Measurements from ENCODE around the gene CHAC1. TPM values are rescaled to one million over a fixed set of nuclear protein-coding genes. Genes with fewer than 3 reads are reported as not detected.

The CHAC1 gene
- polyA plus RNA-seq, 1 donor from 2014 or later, result 3.6 TPM

DNA sequence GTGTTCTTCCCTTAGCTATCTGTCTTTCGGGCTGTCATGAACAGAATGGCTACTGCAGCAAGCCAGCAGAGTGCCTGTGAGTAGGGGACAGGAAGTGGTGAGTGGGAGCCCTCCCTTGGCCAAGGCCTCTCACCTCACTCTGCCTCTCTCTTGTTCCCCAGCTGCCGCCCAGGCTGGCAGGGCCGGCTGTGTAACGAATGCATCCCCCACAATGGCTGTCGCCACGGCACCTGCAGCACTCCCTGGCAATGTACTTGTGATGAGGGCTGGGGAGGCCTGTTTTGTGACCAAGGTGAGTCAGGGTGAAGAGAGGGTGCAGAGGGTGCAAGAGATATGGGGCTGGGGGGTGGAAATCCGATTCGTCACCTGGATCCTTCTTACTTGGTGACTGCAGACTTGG is 21.1 kb upstream of the CHAC1 start:
- peaks cover 3% of the 10 kb centered on the region for H3F3A ChIP-seq (ENCODE audit: insufficient read depth, low read length, poor library complexity, severe bottlenecking)
- H3K9me2 ChIP-seq (ENCODE audit: insufficient read depth, low read length), result no peaks in the 10 kb centered on the region
- H3K4me2 ChIP-seq (ENCODE audit: low read length), result no peak overlapping the region
- no peaks in the 10 kb centered on the region for H3K9me3 ChIP-seq (ENCODE audit: low read length)
- no peak overlapping the region for H2AFZ ChIP-seq (ENCODE audit: low read depth, low read length)
- H3K79me2 ChIP-seq (replicated peaks; ENCODE audit: insufficient read depth, low read length), result no peaks in the 10 kb centered on the region
- TF ChIP-seq, protein P1, sequence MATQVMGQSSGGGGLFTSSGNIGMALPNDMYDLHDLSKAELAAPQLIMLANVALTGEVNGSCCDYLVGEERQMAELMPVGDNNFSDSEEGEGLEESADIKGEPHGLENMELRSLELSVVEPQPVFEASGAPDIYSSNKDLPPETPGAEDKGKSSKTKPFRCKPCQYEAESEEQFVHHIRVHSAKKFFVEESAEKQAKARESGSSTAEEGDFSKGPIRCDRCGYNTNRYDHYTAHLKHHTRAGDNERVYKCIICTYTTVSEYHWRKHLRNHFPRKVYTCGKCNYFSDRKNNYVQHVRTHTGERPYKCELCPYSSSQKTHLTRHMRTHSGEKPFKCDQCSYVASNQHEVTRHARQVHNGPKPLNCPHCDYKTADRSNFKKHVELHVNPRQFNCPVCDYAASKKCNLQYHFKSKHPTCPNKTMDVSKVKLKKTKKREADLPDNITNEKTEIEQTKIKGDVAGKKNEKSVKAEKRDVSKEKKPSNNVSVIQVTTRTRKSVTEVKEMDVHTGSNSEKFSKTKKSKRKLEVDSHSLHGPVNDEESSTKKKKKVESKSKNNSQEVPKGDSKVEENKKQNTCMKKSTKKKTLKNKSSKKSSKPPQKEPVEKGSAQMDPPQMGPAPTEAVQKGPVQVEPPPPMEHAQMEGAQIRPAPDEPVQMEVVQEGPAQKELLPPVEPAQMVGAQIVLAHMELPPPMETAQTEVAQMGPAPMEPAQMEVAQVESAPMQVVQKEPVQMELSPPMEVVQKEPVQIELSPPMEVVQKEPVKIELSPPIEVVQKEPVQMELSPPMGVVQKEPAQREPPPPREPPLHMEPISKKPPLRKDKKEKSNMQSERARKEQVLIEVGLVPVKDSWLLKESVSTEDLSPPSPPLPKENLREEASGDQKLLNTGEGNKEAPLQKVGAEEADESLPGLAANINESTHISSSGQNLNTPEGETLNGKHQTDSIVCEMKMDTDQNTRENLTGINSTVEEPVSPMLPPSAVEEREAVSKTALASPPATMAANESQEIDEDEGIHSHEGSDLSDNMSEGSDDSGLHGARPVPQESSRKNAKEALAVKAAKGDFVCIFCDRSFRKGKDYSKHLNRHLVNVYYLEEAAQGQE (IDR thresholded peaks at IDR 0.05; ENCODE audit: borderline replicate concordance), result no peak
- TF ChIP-seq RAD21 (conservative IDR thresholded peaks at IDR 0.05) (no peak), EZH2 (IDR thresholded peaks at IDR 0.05; ENCODE audit: borderline replicate concordance, insufficient read depth, low read length, poor library complexity, severe bottlenecking) (no peak), POLR2AphosphoS5 (IDR thresholded peaks at IDR 0.05) (no peak), EP300 (conservative IDR thresholded peaks at IDR 0.05; ENCODE audit: poor library complexity, severe bottlenecking) (no peak), MXI1 (conservative IDR thresholded peaks at IDR 0.05; ENCODE audit: poor library complexity, severe bottlenecking) (no peak), SMC3 (conservative IDR thresholded peaks at IDR 0.05; ENCODE audit: poor library complexity) (no peak), TAF1 (IDR thresholded peaks at IDR 0.05; ENCODE audit: low read depth) (no peak)
- TF ChIP-seq, protein P2, sequence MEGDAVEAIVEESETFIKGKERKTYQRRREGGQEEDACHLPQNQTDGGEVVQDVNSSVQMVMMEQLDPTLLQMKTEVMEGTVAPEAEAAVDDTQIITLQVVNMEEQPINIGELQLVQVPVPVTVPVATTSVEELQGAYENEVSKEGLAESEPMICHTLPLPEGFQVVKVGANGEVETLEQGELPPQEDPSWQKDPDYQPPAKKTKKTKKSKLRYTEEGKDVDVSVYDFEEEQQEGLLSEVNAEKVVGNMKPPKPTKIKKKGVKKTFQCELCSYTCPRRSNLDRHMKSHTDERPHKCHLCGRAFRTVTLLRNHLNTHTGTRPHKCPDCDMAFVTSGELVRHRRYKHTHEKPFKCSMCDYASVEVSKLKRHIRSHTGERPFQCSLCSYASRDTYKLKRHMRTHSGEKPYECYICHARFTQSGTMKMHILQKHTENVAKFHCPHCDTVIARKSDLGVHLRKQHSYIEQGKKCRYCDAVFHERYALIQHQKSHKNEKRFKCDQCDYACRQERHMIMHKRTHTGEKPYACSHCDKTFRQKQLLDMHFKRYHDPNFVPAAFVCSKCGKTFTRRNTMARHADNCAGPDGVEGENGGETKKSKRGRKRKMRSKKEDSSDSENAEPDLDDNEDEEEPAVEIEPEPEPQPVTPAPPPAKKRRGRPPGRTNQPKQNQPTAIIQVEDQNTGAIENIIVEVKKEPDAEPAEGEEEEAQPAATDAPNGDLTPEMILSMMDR (IDR thresholded peaks at IDR 0.05; ENCODE audit: poor library complexity, severe bottlenecking), result no peak
- H3K27ac ChIP-seq (ENCODE audit: low read length), result no peak overlapping the region
- H3K9ac ChIP-seq (ENCODE audit: low read length), result no peak overlapping the region
- H3K36me3 ChIP-seq (ENCODE audit: insufficient read depth, low read length), result no peaks in the 10 kb centered on the region
- H4K20me1 ChIP-seq (ENCODE audit: insufficient read depth), result no peaks in the 10 kb centered on the region
- no peak overlapping the region for H3K4me3 ChIP-seq (ENCODE audit: low read length)
- peaks cover 58% of the 10 kb centered on the region for H3K27me3 ChIP-seq (ENCODE audit: insufficient read depth, low read depth, low read length)

DNA sequence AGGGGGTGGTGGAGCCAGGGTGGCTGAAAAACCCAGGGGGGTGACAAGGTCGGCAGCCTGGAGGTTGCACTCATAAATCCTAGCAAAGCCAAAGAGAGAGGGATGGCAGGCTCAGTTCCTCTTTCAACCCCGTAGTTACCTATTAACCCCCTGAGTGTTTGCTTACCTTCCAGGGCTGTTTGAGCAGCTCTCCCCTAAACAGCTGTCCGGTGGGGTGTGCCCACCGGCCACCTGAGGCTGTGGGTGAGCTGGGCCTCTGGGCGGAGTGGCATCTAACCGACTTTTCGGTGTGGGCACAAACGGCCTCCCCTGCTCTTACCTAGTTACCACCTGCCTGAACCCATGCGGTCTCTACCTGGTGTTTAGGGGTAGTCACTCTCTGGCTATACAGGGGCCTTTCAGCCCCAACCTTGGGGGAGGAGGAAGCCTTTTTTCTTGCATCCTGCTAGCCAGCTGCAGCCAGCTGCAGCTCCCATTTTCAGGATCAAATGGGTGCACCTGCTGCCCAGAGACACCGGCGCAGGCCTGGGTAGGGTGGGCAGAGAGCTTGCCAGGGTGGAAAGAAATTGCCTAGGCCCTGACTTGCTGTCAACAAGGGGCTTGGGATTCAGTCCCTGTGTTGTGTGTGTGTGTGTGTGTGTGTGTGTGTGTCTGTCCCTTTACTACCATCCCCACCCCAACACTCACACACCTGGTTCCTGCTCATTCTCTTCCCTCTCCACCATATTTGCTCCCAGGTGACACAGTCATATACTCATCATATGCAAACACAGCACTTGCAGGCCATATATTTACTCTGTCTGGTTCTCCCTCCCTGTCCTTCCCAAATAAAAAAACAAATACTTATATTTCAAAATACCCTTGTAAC is 20.4 kb upstream of the CHAC1 start:
- TF ChIP-seq RAD21 (conservative IDR thresholded peaks at IDR 0.05), result no peak
- TF ChIP-seq, protein P2 (IDR thresholded peaks at IDR 0.05; ENCODE audit: poor library complexity, severe bottlenecking), result no peak
- no peak for TF ChIP-seq POLR2AphosphoS5 (IDR thresholded peaks at IDR 0.05)
- no peak for TF ChIP-seq EZH2 (IDR thresholded peaks at IDR 0.05; ENCODE audit: borderline replicate concordance, insufficient read depth, low read length, poor library complexity, severe bottlenecking)
- no peak for TF ChIP-seq EP300 (conservative IDR thresholded peaks at IDR 0.05; ENCODE audit: poor library complexity, severe bottlenecking)
- TF ChIP-seq TAF1 (IDR thresholded peaks at IDR 0.05; ENCODE audit: low read depth), result no peak
- no peak for TF ChIP-seq MXI1 (conservative IDR thresholded peaks at IDR 0.05; ENCODE audit: poor library complexity, severe bottlenecking)
- TF ChIP-seq, protein P1 (IDR thresholded peaks at IDR 0.05; ENCODE audit: borderline replicate concordance), result no peak
- TF ChIP-seq SMC3 (conservative IDR thresholded peaks at IDR 0.05; ENCODE audit: poor library complexity), result no peak
- H4K20me1 ChIP-seq (ENCODE audit: insufficient read depth), result no peaks in the 10 kb centered on the region
- H3K4me2 ChIP-seq (ENCODE audit: low read length), result no peak overlapping the region
- H2AFZ ChIP-seq (ENCODE audit: low read depth, low read length), result no peak overlapping the region
- no peaks in the 10 kb centered on the region for H3K9me3 ChIP-seq (ENCODE audit: low read length)
- H3K9ac ChIP-seq (ENCODE audit: low read length), result no peak overlapping the region
- H3K9me2 ChIP-seq (ENCODE audit: insufficient read depth, low read length), result no peaks in the 10 kb centered on the region
- peaks cover 51% of the 10 kb centered on the region for H3K27me3 ChIP-seq (ENCODE audit: insufficient read depth, low read depth, low read length)
- H3K4me3 ChIP-seq (ENCODE audit: low read length), result no peak overlapping the region
- H3F3A ChIP-seq (ENCODE audit: insufficient read depth, low read length, poor library complexity, severe bottlenecking), result peaks cover 3% of the 10 kb centered on the region
- H3K27ac ChIP-seq (ENCODE audit: low read length), result no peak overlapping the region
- no peaks in the 10 kb centered on the region for H3K36me3 ChIP-seq (ENCODE audit: insufficient read depth, low read length)
- no peaks in the 10 kb centered on the region for H3K79me2 ChIP-seq (replicated peaks; ENCODE audit: insufficient read depth, low read length)

Measured in neural cell (in vitro differentiated cells).